Measurements from ENCODE around the gene KIAA2012.

DNA sequence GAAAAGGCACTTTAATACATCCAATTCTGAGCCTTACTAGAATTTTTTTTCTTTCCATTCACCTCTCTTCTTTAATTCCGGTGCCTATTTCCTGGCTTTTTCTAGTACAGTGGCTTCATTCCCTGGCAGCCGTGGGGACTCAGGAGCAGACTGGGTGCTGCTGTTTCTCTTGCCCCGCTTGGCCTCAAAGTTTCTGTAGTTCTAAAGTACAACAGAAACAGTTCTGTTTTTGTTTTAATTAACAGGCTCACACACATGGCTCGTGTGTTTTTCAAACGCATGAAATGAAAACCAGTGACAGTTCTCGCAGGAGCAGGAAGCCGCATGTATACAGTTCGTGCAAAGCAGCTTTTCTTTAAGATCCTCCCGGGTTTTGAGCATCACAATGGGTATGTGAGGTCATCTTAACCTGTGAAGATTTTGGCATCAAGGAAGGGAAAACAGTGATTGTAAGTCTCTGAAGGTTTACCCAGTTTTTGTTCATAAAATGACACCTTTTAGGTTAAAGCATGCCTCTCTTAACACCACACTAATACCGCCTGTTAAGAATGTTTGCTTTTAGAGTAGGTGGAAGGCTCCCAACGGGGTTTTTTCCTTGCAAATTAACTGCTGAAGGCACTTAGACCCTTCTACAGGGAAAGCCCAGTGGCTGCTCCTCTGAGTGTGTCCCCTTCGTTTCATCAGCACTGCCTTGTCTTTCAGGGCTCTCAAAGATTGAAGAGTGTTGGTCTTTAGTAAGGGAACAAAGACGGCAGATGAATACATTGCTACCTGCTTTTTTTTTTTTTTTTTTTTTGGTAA is 33.6 kb upstream of the KIAA2012 start:
- TF ChIP-seq, protein P1, sequence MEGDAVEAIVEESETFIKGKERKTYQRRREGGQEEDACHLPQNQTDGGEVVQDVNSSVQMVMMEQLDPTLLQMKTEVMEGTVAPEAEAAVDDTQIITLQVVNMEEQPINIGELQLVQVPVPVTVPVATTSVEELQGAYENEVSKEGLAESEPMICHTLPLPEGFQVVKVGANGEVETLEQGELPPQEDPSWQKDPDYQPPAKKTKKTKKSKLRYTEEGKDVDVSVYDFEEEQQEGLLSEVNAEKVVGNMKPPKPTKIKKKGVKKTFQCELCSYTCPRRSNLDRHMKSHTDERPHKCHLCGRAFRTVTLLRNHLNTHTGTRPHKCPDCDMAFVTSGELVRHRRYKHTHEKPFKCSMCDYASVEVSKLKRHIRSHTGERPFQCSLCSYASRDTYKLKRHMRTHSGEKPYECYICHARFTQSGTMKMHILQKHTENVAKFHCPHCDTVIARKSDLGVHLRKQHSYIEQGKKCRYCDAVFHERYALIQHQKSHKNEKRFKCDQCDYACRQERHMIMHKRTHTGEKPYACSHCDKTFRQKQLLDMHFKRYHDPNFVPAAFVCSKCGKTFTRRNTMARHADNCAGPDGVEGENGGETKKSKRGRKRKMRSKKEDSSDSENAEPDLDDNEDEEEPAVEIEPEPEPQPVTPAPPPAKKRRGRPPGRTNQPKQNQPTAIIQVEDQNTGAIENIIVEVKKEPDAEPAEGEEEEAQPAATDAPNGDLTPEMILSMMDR (IDR thresholded peaks at IDR 0.05) = no peak
- no peak for TF ChIP-seq EZH2 (IDR thresholded peaks at IDR 0.05; ENCODE audit: borderline replicate concordance, insufficient read depth, low read depth, low read length, poor library complexity, severe bottlenecking)

Measured in B cell (primary cell).